GM12874 (cell line): ENCODE results near the gene TUBG1.

Experiments
- TF ChIP-seq, protein P1 (sequence below): IDR thresholded peaks from 2 replicates; pipeline ENCODE4 v1.5.1; 2011; ENCODE audit warnings: low read depth, mild to moderate bottlenecking, control low read depth, low read length, moderate library complexity; ENCODE audit not compliant: insufficient read depth

Gene TUBG1

DNA sequence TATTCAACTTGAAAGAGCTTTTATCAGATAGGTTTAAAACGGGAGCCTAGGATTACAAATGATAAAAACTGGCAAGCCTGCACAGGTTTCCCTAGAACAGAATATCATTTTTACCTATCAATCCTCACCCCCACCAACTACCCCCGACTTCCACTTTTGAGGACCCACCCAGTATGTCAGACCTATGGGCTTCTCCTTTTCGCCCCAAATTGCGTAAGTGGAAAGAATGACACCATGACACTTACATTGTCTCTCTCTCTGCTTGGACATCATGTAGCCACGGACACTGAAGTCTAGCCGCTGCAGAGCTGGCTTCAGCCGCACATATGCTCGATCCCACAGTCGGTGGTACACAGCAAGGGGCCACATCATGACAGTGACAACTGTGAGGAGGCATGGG lies 24.6 kb upstream of the TUBG1 start:
- TF ChIP-seq, protein P1, sequence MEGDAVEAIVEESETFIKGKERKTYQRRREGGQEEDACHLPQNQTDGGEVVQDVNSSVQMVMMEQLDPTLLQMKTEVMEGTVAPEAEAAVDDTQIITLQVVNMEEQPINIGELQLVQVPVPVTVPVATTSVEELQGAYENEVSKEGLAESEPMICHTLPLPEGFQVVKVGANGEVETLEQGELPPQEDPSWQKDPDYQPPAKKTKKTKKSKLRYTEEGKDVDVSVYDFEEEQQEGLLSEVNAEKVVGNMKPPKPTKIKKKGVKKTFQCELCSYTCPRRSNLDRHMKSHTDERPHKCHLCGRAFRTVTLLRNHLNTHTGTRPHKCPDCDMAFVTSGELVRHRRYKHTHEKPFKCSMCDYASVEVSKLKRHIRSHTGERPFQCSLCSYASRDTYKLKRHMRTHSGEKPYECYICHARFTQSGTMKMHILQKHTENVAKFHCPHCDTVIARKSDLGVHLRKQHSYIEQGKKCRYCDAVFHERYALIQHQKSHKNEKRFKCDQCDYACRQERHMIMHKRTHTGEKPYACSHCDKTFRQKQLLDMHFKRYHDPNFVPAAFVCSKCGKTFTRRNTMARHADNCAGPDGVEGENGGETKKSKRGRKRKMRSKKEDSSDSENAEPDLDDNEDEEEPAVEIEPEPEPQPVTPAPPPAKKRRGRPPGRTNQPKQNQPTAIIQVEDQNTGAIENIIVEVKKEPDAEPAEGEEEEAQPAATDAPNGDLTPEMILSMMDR, result no peak

- TF ChIP-seq, protein P1, result no peak
Measured at GRCh38 chr17:42585353-42585752, 24.1 kb upstream of the TUBG1 start.

- TF ChIP-seq, protein P1, result no peak
Measured at GRCh38 chr17:42586514-42587230, 22.8 kb upstream of the TUBG1 start.

DNA sequence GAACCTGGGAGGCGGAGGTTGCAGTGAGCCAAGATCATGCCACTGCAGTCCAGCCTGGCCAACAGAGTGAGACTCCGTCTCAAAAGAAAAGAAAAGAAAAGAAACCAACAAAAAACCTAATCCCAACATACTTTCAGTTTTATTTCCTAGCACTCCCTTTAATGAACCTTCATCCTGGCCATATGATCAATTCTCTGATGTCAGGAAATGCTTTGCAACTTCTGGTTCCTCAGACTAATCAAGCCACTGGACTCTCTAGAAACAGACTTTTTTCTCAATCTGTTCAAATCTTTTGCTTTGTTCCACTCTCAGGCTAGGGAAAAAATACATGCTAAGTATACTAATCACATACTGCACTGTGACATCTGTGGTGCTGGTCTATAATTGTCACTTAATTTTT lies 18.6 kb upstream of the TUBG1 start:
- TF ChIP-seq, protein P1, result no peak

GRCh38 chr17:42591411-42591810 lies 18.1 kb upstream of the TUBG1 start:
- TF ChIP-seq, protein P1, result no peak

DNA sequence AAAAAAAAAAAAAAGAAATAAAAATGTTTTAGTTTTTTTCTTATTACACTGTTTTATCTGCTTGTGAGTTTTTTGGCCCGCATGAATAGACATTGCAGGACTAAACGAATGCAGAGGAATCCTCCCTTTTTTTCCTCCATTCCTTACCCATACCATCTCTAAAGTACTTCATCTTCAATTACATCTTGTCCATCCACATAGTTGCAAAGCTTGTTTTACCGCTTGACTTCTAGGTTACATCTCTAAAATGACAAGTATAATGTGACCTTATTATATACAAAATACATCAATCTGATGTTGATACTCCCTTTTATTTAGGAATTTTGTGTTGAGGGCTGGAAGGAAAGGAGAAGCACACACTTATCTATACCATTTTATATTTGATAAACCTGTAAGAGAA lies 13.1 kb upstream of the TUBG1 start:
- TF ChIP-seq, protein P1, result no peak

DNA sequence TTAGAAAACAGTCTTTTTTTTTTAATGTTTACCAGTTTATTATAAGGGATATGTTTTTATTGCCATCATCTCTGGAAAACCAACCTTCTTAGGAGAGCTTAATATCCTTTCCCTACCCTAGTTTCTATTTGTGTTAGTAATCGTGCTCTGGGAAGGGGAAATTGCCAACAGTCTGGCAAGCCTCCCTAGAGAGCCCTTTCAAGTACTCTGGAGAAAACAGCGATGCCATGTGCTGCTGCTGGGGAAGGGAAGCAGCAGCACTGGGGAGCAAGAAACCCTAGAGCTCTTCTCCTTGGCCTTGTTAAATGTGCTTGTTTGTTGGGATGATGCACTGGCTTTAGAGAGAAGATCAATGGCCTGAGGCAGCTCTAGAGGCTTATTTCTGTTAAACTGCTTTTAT lies 10.6 kb upstream of the TUBG1 start:
- TF ChIP-seq, protein P1, result no peak

DNA sequence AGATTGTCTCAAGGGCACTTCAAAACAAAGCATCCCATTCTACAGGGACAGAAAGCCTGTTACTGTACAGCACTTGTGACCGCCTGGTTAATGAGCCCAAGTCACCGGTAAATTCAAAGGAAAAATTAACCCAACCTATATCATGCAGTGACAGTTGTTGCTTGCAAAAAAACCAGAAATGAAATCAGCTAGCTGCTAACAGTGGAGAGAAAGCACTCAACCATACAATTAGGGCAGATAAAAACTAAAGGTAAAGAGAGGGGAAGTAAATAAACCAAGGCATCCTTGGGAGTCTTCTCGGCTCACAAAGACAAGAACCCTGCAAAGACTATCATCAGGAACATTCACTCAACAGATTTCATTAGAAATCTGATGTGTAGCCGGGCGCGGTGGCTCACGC lies 6.2 kb upstream of the TUBG1 start:
- TF ChIP-seq, protein P1, result no peak
